Measurements from ENCODE around the gene MAGOHB.

MAGOHB gene

DNA sequence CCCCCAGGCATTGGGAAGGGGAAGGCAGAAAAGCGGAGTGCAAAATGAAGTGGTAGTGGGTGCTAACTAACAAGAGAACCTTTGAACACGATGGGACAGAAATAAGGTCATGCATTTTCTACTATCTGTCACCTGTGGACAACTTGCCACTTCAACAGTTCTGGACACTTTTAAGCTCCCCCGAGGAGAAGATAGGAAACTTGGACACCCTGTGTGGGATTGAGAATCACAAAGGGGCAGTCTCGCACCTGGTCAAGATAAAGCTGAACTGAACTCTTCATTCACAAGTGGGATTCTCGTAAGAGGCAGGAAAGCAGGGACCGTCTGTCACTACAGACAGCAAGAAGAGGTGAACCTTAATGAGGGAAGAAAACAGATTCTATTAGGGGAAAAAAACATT, 56.1 kb downstream of the MAGOHB start:
- TF ChIP-seq, protein P1, sequence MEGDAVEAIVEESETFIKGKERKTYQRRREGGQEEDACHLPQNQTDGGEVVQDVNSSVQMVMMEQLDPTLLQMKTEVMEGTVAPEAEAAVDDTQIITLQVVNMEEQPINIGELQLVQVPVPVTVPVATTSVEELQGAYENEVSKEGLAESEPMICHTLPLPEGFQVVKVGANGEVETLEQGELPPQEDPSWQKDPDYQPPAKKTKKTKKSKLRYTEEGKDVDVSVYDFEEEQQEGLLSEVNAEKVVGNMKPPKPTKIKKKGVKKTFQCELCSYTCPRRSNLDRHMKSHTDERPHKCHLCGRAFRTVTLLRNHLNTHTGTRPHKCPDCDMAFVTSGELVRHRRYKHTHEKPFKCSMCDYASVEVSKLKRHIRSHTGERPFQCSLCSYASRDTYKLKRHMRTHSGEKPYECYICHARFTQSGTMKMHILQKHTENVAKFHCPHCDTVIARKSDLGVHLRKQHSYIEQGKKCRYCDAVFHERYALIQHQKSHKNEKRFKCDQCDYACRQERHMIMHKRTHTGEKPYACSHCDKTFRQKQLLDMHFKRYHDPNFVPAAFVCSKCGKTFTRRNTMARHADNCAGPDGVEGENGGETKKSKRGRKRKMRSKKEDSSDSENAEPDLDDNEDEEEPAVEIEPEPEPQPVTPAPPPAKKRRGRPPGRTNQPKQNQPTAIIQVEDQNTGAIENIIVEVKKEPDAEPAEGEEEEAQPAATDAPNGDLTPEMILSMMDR (IDR thresholded peaks at IDR 0.05; ENCODE audit: extremely low read depth, missing control alignments): no peak
- no peak for DNase-seq (ENCODE audit: low spot score)

DNA sequence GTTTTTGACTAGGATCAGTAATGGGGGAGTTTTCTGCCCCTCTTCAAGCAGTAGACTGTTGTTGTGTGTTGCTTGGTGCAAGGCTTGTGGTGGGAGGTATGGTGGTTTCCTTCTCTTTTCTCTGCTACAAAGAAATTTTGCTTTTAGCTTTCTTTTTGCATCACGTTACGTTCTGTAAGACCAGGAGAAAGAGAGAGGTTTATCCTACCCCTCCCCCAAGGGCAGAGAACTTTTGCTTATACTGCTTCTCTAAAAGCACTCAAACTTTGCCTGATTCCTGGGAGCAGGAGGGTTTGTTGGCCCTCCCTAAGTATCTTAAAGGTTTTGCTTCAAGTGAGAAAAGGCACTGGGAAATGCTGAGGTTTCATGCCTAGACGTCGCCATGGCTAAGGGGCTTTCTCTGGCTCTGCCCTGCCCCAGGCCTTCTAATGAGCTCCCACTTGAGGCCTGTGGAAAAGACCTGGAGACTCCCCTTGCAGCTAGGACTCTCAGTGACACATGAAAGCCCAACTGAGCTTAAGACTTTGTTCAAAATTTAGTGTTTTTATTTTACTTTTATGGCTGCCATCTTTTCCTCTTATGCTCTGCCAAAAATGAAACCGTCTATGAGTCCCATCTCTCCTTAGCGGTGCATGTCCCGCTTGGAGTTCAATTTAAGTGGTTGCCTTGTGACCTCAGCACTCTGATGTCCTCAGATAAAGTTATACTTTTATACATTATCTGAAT, 58.5 kb downstream of the MAGOHB start:
- TF ChIP-seq, protein P1 (IDR thresholded peaks at IDR 0.05; ENCODE audit: extremely low read depth, missing control alignments): no peak
- no peak for DNase-seq (ENCODE audit: low spot score)

DNA sequence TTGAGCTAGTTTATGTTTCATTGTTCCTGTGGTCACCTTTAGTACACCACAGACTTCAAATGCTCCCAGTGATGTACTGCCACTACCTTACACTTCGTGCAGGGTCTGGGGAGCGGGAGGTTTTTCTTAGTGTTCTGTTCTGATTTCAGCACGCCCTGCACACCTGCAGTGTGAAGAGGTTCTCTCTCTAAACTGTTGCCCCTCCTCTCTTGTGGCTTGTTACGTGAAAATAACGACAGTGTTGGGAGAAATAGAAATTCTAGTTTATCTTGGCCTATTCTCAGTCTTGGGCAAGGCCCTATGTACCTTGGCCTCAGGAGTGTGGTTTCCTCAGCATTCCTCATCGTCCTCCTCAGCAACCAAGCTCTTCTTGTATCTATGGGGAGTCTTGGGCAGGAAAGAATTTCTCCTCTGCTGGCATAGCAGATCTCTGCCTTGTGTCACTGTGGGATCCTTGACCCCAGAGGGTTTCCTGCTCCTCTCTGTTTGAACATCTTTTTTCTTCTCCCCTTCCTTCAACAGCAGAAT, 59.1 kb downstream of the MAGOHB start:
- no peak for DNase-seq (ENCODE audit: low spot score)
- TF ChIP-seq, protein P1 (IDR thresholded peaks at IDR 0.05; ENCODE audit: extremely low read depth, missing control alignments): no peak

Data from GM20000 (cell line).